ENCODE data around the gene TBX15. TPM values are rescaled to one million over a fixed set of nuclear protein-coding genes. Genes with fewer than 3 reads are reported as not detected.

Gene TBX15
- total and polyA plus RNA-seq, 10 donors: 0.06 to 0.32 (median 0.11) TPM; not detected in 4

DNA sequence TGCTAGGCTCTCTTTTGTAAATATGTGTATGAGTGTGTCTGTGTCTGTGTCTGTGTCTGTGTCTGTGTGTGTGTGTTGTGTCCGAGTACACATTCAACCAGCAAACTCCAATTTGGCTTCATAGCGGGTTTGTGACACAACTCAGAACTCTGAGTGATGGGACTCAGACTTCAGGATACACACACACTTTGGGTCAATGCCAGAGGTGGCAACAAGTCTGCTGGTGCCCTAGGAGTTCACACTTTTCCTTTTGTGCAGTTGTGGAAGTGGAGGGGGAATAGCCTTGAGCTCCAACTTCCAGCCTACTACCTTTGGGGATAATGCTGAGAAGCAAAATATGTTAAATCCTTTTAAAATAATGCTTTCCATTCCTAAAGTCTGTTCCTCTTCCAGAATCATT, 16.6 kb upstream of the TBX15 start:
- H3K27ac ChIP-seq: no peak overlapping the region
- no peak for DNase-seq
- peaks cover 21 to 55% (median 40%) of the 10 kb centered on the region in 6 donors for H3K4me1 ChIP-seq
- intact Hi-C loops (cut with DNase I; ENCODE audit: low total_unique reads): loop anchor here (5.0 kb wide), 1 partner anchor 852 kb away; no protein-coding TSS in a partner anchor
- no peaks in the 10 kb centered on the region for H3K36me3 ChIP-seq
- H3K9me3 ChIP-seq: peaks cover 0 to 19% (median 0%) of the 10 kb centered on the region in 8 donors
- no peak overlapping the region for H3K4me3 ChIP-seq
- H3K27me3 ChIP-seq (replicated peaks in 1 of 7): peaks cover 13 to 100% (median 98%) of the 10 kb centered on the region in 7 donors
- TF ChIP-seq CTCF (IDR thresholded peaks at IDR 0.05 in 8 of 11, conservative IDR thresholded peaks at IDR 0.05 in 3 of 11): no peak
- TF ChIP-seq POLR2AphosphoS5 (IDR thresholded peaks at IDR 0.05): no peak
- TF ChIP-seq POLR2A (IDR thresholded peaks at IDR 0.05): no peak
- WGBS, 5 donors: 24 to 51% (median 38%) methylated on average over 2 of the region's 2 CpGs

DNA sequence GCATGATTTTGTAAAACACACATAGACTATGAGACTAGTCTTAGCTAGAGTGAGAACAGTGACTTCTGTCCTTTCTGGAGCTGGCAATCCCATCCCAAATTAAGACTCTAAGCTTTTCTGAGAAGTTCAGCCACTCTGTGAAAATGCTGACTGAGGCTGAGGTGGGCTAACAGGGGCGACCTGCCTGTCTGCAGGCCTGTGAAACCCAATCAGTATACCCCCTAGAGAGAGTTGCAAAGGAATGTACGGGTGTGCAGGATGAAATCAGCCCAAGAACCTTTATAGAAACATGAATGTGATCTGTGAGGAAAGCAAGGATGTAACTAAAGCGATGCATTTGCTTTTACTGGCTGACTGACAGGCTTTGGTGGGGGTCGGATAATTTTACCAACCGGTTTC, 16.0 kb upstream of the TBX15 start:
- intact Hi-C loops (cut with DNase I; ENCODE audit: low total_unique reads): no loop called here
- peaks cover 15 to 100% (median 99%) of the 10 kb centered on the region in 7 donors for H3K27me3 ChIP-seq (replicated peaks in 1 of 7)
- no peaks in the 10 kb centered on the region for H3K36me3 ChIP-seq
- no peak overlapping the region for H3K4me3 ChIP-seq
- DNase-seq: peak; percentile 15
- H3K4me1 ChIP-seq: peaks cover 21 to 55% (median 39%) of the 10 kb centered on the region in 6 donors
- no peak overlapping the region for H3K27ac ChIP-seq
- 20 to 26% (median 22%) methylated on average over 5 of the region's 5 CpGs for WGBS, 5 donors
- no peak for TF ChIP-seq POLR2AphosphoS5 (IDR thresholded peaks at IDR 0.05)
- TF ChIP-seq POLR2A (IDR thresholded peaks at IDR 0.05): no peak
- no peak for TF ChIP-seq CTCF (IDR thresholded peaks at IDR 0.05 in 8 of 11, conservative IDR thresholded peaks at IDR 0.05 in 3 of 11)
- H3K9me3 ChIP-seq: peaks cover 0 to 19% (median 0%) of the 10 kb centered on the region in 8 donors

DNA sequence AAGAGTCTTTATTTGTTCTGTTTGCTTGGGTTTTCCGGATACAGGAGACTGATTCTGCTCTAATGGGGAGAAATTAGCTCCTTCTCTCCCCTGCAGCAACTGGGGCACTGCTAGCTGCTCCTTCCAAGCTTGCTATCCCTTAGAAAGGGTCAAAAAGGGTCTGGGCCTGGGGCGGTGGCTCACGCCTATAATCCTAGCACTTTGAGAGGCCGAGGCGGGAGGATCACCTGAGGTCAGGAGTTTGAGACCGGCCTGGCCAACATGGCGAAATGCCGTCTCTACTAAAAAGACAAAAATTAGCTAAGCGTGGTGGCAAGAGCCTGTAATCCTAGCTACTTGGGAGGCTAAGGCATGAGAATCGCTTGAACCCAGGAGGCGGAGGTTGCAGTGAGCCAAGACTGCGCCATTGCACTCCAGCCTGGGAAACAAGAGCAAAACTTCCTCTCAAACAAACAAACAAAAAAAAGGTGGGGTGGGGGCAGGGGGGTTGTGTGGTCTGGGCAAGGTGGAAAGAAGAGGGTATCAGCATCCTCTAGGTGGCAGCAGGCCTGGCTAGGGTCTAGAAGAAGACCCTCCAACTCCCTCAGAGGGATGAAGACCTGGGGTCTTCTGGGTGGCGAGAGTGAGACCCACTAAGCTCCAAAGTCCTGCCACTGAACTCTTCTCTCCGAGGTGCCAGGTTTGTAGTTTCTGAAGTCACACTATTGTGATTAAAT, 15.4 kb upstream of the TBX15 start:
- intact Hi-C loops (cut with DNase I; ENCODE audit: low total_unique reads): no loop called here
- no peaks in the 10 kb centered on the region for H3K36me3 ChIP-seq
- H3K9me3 ChIP-seq: peaks cover 0 to 19% (median 0%) of the 10 kb centered on the region in 8 donors
- H3K27me3 ChIP-seq (replicated peaks in 1 of 7): peaks cover 14 to 100% (median 99%) of the 10 kb centered on the region in 7 donors
- peak; percentile 25 for DNase-seq
- WGBS, 5 donors: 40 to 49% (median 44%) methylated on average over 14 of the region's 14 CpGs
- TF ChIP-seq CTCF (IDR thresholded peaks at IDR 0.05 in 8 of 11, conservative IDR thresholded peaks at IDR 0.05 in 3 of 11) (no peak), POLR2A (IDR thresholded peaks at IDR 0.05) (no peak), POLR2AphosphoS5 (IDR thresholded peaks at IDR 0.05) (no peak)
- no peak overlapping the region for H3K27ac ChIP-seq
- H3K4me3 ChIP-seq: no peak overlapping the region
- peaks cover 21 to 49% (median 35%) of the 10 kb centered on the region in 6 donors for H3K4me1 ChIP-seq

- no peak overlapping the region for H3K4me3 ChIP-seq
- H3K4me1 ChIP-seq: peaks cover 12 to 35% (median 21%) of the 10 kb centered on the region in 6 donors
- intact Hi-C loops (cut with DNase I; ENCODE audit: low total_unique reads): no loop called here
- H3K27me3 ChIP-seq (replicated peaks in 1 of 7): peaks cover 7 to 100% (median 99%) of the 10 kb centered on the region in 7 donors
- no peak for TF ChIP-seq CTCF (IDR thresholded peaks at IDR 0.05 in 8 of 11, conservative IDR thresholded peaks at IDR 0.05 in 3 of 11)
- TF ChIP-seq POLR2AphosphoS5 (IDR thresholded peaks at IDR 0.05): no peak
- WGBS, 5 donors: 8 to 12% (median 11%) methylated on average over 16 of the region's 16 CpGs
- peak; percentile 25 for DNase-seq
- peaks cover 0 to 14% (median 0%) of the 10 kb centered on the region in 8 donors for H3K9me3 ChIP-seq
- H3K36me3 ChIP-seq: no peaks in the 10 kb centered on the region
- H3K27ac ChIP-seq: no peak overlapping the region
These were observed 14.0 kb upstream of the TBX15 start for GRCh38 chr1:119002028-119002686.

Measured in spleen (tissue), 11 donors.